ENCODE measurements around the gene SMAD5.

- no peak for TF ChIP-seq EZH2 (IDR thresholded peaks at IDR 0.05)
- no peak for TF ChIP-seq POLR2AphosphoS5 (IDR thresholded peaks at IDR 0.05; ENCODE audit: borderline replicate concordance, low read depth, low read length)
- TF ChIP-seq FOXP2 (optimal IDR thresholded peaks at IDR 0.05; ENCODE audit: control extremely low read depth, extremely low read length, insufficient read depth) = no peak
Observed at GRCh38 chr5:136192526-136193321, 60.1 kb downstream of the SMAD5 start, which contains the start of gene SMIM32.
